Measurements from ENCODE around the gene C12orf43.
"Not testable (repeated sequence)": the region's sequence is repeated elsewhere in the genome, so short reads cannot be mapped to it uniquely, and the experiment has no call there.

The C12orf43 gene, protein sequence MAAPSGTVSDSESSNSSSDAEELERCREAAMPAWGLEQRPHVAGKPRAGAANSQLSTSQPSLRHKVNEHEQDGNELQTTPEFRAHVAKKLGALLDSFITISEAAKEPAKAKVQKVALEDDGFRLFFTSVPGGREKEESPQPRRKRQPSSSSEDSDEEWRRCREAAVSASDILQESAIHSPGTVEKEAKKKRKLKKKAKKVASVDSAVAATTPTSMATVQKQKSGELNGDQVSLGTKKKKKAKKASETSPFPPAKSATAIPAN

GRCh38 chr12:121015825-121016766 is at the start of gene C12orf43:
Gene C12orf43, minus strand, starts transcription at chr12:121016487. Its CDS starts 13 bp downstream, at chr12:121016474.
- DNase-seq (ENCODE audit: low spot score): peak; percentile 89

- no peak for DNase-seq (ENCODE audit: low spot score)
Observed at GRCh38 chr12:121065345-121065744, 49.1 kb upstream of the C12orf43 start.

DNA sequence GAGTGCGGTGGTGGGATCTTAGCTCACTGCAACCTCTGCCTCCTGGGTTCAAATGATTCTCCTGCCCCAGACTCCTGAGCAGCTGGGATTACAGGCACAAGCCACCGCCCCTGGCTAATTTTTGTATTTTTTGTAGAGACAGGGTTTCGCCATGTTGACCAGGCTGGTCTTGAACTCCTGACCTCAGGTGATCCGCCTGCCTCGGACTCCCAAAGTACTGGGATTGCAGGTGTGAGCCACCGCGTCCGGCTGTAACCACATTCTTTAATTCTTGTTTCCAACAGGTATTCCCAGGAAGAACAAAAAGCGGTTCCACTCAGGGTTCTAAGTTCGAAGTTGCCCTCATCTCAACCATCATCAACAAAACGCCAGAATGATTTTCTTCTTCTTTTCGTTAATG is 48.3 kb upstream of the C12orf43 start:
- not testable (repeated sequence) for DNase-seq (ENCODE audit: low spot score)

GRCh38 chr12:121064116-121064515 is 47.8 kb upstream of the C12orf43 start:
- no peak for DNase-seq (ENCODE audit: low spot score)

DNA sequence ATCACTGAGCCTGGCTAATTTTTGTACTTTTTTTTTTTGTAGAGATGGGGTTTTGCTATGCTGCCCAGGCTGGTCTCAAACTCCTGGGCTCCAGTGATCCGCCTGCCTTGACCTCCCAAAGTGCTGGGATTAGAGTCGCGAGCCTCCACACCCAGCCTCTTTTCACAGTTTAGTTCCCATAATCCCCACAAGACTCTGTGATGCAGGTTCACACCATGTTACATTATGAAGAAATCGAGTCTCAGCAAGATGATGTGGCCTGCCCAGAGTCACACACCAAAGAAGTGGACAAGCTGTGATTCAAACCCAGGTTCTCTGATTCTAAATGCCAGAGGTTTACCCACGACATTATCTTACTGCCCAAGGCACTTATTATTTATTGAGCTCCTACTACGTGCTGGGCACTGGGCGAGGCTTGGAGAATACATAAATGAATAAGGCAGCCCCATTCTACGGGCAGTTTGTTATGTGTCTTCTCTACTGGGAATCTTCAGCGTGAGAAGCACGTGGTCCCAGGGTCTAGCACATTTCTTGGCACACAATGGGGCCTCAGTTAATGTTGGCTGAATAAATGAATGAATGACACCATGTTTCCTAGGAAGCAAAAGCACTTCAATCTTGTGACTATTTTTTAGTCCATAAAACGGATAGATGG is 46.2 kb upstream of the C12orf43 start:
- no peak for DNase-seq (ENCODE audit: low spot score)

- no peak for DNase-seq (ENCODE audit: low spot score)
Observed at GRCh38 chr12:121061831-121062230, 45.5 kb upstream of the C12orf43 start.

GRCh38 chr12:121060149-121061001 is 44.1 kb upstream of the C12orf43 start:
- peak; percentile 73 for DNase-seq (ENCODE audit: low spot score)

DNA sequence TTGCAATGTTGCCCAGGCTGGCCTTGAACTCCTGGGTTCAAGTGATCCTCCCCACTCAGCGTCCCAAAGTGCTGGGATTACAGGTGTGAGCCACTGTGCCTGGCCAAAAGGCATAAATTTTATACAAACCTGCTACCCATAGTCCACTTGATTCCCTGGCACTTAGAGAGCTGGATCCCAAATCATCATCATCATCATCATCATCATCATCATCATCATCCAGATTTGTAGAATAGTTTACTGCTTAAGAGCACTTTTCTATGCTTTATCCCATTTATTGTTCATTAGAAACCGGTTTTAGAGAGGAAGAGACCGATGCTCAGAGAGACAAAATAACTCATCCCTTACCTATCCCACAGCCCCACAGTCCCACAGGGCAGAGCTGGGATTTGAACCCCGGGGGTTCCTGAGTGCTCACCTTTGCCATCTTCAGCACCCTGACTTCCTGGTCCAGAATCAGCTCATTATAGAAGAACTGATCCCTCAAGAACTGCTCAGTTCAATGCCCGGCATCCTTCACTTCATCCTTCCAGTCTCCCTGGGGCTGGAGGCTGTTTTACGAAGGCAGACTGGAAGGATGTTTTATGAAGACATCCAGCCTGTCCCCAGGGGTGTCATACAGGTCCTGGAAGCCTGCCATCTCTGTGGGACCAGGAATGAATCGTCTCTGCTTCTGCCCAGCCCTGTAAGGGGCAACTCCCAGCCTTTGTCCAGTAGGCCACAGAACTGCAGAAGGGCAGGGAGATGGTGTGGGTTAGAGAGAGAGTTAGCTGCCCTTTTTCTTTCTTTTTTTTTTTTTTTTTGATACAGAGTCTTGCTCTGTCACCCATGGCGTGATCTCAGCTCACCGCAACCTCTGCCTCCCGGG is 43.0 kb upstream of the C12orf43 start:
- no peak for DNase-seq (ENCODE audit: low spot score)

DNA sequence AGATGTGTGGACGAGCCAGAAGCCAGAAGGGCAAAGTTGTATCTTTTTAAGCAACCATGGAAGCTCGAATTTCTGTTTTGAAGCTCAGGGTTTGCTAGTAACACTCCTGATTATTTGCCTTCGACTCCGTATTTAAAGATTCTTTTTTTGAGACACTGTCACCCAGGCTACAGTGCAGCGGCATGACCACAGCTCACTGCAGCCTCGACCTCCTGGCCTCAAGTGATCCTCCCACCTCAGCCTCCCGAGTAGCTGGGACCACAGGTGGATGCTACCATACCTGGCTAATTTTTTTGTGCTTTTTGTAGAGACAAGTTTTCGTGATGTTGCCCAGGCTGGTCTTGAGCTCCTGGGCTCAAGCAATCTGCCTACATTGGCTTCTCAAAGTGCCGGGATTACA is 41.5 kb upstream of the C12orf43 start:
- DNase-seq (ENCODE audit: low spot score): no peak

DNA sequence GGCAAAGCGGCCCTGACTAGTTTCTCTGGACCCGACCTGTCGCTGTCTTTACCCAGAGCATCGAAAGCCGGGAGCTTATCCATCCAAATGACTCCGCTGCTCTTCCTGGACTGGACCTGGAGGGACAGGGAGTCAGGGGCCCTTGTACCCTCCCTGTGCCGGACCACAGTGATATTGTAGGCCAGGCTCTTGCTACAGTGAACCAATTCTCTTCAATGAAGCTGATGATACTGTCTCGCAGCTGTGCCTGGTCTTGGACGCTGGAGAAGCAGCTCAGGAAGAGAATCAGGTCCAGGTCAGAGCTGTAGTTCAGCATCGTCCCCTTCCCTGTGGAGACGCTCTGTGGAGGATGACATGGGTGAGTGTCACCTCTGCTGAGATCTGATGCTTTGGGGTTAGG is 37.4 kb upstream of the C12orf43 start:
- no peak for DNase-seq (ENCODE audit: low spot score)

GRCh38 chr12:121050725-121051124 is 34.4 kb upstream of the C12orf43 start:
- no peak for DNase-seq (ENCODE audit: low spot score)

DNA sequence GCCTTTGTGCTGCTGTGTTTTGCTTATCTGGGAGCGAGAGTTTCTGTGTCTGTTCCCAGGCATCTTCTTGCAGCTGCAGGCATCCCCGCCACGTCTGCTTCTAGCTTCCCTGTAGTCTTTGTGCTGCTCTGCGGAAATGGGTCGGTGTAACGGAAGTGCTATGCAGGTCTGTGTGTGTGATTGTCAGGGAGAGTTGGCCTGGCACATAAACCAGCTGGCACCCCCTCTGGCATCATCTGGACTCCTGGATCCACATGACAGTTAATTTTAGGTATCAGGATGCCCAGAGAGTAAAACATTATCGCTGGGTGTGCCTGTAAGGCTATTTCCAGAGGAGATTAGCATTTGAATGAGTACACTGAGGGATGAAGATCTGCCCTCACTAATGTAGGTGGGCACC is 32.2 kb upstream of the C12orf43 start:
- no peak for DNase-seq (ENCODE audit: low spot score)

DNA sequence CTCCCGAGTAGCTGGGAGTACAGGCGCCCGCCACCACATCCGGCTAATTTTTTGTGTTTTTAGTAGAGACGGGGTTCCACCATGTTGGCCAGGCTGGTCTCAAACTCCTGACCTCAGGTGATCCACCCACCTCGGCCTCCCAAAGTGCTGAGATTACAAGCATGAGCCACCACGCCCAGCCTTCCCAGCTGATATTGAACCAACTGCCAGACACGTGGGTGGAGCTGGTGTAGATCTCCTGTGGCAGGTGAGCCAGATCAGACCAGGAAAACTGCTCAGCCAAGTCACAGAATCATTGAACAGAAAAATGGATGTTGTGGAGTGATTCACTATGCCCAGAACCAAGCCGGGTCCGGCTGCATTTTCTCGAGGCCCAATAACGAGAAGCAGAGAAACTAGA is 31.1 kb upstream of the C12orf43 start:
- not testable (repeated sequence) for DNase-seq (ENCODE audit: low spot score)

- DNase-seq (ENCODE audit: low spot score): no peak
Observed at GRCh38 chr12:121043067-121043466, 26.8 kb upstream of the C12orf43 start.

GRCh38 chr12:121038861-121039668 is 22.8 kb upstream of the C12orf43 start, which contains the start of gene OASL:
Gene OASL, minus strand, starts transcription at chr12:121039246. Its CDS starts 275 bp downstream, at chr12:121038971.
- peak; percentile 53 for DNase-seq (ENCODE audit: low spot score)

GRCh38 chr12:121036810-121037326 is 20.6 kb upstream of the C12orf43 start:
- DNase-seq (ENCODE audit: low spot score): peak; percentile 43

- no peak for DNase-seq (ENCODE audit: low spot score)
Observed at GRCh38 chr12:121034616-121035305, 18.5 kb upstream of the C12orf43 start.

DNA sequence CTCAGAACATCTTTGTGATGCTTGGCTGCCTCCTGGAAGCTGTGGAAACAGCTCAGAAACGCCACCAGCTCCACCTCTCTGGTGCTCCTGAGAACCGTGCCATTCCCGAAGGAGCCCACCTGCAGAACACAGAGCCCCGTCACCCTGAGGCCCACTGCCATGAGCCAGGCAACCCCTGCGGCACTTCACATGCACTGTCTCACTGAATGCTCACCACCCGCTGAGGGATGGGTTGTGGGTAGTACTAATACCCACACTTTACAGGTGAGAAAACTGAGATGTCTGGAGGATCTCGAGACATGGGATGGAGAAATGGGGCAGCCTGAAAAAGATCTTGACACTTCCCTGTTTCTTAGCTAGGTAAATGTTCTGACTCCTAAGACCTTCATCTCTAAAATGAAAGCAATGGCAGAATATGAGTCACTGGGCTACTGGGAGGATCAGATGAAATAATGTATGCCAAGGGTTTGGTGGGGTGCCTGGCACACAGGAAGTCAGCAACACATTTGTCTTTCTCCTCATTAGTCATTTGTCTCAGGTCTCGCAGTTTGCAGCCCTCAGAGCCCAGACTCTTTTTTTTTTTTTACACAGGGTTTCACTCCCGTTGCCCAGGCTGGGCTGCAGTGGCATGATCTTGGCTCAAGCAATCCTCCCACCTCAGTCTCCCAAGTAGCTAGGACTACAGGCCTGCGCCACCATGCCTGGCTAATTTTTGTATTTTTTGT is 17.5 kb upstream of the C12orf43 start:
- DNase-seq (ENCODE audit: low spot score): peak; percentile 82

Data from CD4-positive, alpha-beta T cell treated with Interleukin-6 at 100 ng/mL for 8 hours (primary cell).